Measurements from ENCODE around the gene IFT43. TPM values are rescaled to one million over a fixed set of nuclear protein-coding genes. Genes with fewer than 3 reads are reported as not detected.

IFT43 gene
- polyA plus RNA-seq, 1 of the 3 experiments (the other 2 are of a cell fraction), result 78.8 TPM

DNA sequence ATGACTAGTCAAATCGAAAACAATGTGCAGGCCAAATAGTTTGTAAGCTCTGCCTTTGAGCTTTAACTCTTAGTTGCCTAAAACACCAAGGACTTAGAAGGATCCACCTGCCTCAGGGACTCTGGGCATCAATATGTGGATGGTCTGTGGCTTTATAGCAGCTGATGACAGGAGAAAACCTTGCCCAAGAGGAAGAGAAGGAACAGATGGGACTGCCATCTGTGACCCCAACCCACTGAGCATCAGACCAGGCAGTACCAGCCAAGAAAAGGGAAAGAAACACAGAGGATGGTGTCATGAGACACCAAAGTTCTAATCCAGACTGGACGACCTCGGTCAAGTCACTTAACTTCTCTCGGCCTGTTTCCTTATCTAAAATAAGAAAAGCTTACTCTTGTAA, 16.4 kb upstream of the IFT43 start:
- Histone ChIP-seq H3K4me2 (no peak overlapping the region), H3K9me2 (no peaks in the 10 kb centered on the region), H3K4me3 (ENCODE audit: low read depth in 2 of 2, low read length in 1 of 2) (no peak overlapping the region), H4K20me1 (ENCODE audit: insufficient read depth) (no peaks in the 10 kb centered on the region), H2AFZ (ENCODE audit: low read depth) (no peak overlapping the region), H3K27ac (ENCODE audit: low read depth in 2 of 2, low read length in 1 of 2) (no peak overlapping the region), H3K9me3 (no peaks in the 10 kb centered on the region), H3K4me1 (ENCODE audit: control insufficient read depth in 1 of 2, insufficient read depth in 2 of 2, low read depth in 1 of 2, low read length in 1 of 2) (peaks cover 0 to 32% of the 10 kb centered on the region in 2 experiments; a peak in 2 of 4 replicates), H3K36me3 (replicated peaks in 1 of 2; ENCODE audit: control insufficient read depth in 1 of 2, insufficient read depth in 2 of 2, low read length in 1 of 2) (peaks cover 0 to 2% of the 10 kb centered on the region in 2 experiments), H3F3A (replicated peaks; ENCODE audit: insufficient read depth) (no peaks in the 10 kb centered on the region), H3K9ac (no peak overlapping the region), H3K79me2 (ENCODE audit: insufficient read depth) (no peaks in the 10 kb centered on the region), H3K27me3 (ENCODE audit: insufficient read depth) (no peaks in the 10 kb centered on the region)
- ChIA-PET POLR2A (no interaction called here), CTCF (interaction anchor here (1.1 to 19.6 kb wide), 4 partner anchors 11 to 260 kb away, joined by 3 to 550 read pairs (median 34); partner anchors contain the start of gene TGFB3)
- TF ChIP-seq, protein P1, sequence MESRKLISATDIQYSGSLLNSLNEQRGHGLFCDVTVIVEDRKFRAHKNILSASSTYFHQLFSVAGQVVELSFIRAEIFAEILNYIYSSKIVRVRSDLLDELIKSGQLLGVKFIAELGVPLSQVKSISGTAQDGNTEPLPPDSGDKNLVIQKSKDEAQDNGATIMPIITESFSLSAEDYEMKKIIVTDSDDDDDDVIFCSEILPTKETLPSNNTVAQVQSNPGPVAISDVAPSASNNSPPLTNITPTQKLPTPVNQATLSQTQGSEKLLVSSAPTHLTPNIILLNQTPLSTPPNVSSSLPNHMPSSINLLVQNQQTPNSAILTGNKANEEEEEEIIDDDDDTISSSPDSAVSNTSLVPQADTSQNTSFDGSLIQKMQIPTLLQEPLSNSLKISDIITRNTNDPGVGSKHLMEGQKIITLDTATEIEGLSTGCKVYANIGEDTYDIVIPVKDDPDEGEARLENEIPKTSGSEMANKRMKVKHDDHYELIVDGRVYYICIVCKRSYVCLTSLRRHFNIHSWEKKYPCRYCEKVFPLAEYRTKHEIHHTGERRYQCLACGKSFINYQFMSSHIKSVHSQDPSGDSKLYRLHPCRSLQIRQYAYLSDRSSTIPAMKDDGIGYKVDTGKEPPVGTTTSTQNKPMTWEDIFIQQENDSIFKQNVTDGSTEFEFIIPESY (IDR thresholded peaks at IDR 0.05; ENCODE audit: borderline replicate concordance, low read depth), result no peak
- TF ChIP-seq EZH2phosphoT487 (IDR thresholded peaks at IDR 0.05; ENCODE audit: borderline replicate concordance, low read depth) (no peak), GATA2 (CRISPR knock-in tag; IDR thresholded peaks at IDR 0.05) (no peak), FOSL2 (IDR thresholded peaks at IDR 0.05; ENCODE audit: borderline replicate concordance, low read depth) (no peak), TCF12 (IDR thresholded peaks at IDR 0.05) (no peak), NFIC (IDR thresholded peaks at IDR 0.05; ENCODE audit: borderline replicate concordance) (no peak), RFX5 (IDR thresholded peaks at IDR 0.05; ENCODE audit: low read length) (no peak), FOXJ3 (CRISPR knock-in tag; IDR thresholded peaks at IDR 0.05) (no peak), CHD2 (IDR thresholded peaks at IDR 0.05; ENCODE audit: low read length, partially characterized antibody) (no peak)
- TF ChIP-seq, protein P2, sequence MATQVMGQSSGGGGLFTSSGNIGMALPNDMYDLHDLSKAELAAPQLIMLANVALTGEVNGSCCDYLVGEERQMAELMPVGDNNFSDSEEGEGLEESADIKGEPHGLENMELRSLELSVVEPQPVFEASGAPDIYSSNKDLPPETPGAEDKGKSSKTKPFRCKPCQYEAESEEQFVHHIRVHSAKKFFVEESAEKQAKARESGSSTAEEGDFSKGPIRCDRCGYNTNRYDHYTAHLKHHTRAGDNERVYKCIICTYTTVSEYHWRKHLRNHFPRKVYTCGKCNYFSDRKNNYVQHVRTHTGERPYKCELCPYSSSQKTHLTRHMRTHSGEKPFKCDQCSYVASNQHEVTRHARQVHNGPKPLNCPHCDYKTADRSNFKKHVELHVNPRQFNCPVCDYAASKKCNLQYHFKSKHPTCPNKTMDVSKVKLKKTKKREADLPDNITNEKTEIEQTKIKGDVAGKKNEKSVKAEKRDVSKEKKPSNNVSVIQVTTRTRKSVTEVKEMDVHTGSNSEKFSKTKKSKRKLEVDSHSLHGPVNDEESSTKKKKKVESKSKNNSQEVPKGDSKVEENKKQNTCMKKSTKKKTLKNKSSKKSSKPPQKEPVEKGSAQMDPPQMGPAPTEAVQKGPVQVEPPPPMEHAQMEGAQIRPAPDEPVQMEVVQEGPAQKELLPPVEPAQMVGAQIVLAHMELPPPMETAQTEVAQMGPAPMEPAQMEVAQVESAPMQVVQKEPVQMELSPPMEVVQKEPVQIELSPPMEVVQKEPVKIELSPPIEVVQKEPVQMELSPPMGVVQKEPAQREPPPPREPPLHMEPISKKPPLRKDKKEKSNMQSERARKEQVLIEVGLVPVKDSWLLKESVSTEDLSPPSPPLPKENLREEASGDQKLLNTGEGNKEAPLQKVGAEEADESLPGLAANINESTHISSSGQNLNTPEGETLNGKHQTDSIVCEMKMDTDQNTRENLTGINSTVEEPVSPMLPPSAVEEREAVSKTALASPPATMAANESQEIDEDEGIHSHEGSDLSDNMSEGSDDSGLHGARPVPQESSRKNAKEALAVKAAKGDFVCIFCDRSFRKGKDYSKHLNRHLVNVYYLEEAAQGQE (IDR thresholded peaks at IDR 0.05; ENCODE audit: low read depth, low read length), result no peak
- TF ChIP-seq, protein P3, sequence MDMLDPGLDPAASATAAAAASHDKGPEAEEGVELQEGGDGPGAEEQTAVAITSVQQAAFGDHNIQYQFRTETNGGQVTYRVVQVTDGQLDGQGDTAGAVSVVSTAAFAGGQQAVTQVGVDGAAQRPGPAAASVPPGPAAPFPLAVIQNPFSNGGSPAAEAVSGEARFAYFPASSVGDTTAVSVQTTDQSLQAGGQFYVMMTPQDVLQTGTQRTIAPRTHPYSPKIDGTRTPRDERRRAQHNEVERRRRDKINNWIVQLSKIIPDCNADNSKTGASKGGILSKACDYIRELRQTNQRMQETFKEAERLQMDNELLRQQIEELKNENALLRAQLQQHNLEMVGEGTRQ (IDR thresholded peaks at IDR 0.05; ENCODE audit: borderline replicate concordance, low read depth, low read length), result no peak
- TF ChIP-seq, protein P4, sequence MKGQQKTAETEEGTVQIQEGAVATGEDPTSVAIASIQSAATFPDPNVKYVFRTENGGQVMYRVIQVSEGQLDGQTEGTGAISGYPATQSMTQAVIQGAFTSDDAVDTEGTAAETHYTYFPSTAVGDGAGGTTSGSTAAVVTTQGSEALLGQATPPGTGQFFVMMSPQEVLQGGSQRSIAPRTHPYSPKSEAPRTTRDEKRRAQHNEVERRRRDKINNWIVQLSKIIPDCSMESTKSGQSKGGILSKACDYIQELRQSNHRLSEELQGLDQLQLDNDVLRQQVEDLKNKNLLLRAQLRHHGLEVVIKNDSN (IDR thresholded peaks at IDR 0.05; ENCODE audit: borderline replicate concordance, low read depth), result no peak
- TF ChIP-seq, protein P5, sequence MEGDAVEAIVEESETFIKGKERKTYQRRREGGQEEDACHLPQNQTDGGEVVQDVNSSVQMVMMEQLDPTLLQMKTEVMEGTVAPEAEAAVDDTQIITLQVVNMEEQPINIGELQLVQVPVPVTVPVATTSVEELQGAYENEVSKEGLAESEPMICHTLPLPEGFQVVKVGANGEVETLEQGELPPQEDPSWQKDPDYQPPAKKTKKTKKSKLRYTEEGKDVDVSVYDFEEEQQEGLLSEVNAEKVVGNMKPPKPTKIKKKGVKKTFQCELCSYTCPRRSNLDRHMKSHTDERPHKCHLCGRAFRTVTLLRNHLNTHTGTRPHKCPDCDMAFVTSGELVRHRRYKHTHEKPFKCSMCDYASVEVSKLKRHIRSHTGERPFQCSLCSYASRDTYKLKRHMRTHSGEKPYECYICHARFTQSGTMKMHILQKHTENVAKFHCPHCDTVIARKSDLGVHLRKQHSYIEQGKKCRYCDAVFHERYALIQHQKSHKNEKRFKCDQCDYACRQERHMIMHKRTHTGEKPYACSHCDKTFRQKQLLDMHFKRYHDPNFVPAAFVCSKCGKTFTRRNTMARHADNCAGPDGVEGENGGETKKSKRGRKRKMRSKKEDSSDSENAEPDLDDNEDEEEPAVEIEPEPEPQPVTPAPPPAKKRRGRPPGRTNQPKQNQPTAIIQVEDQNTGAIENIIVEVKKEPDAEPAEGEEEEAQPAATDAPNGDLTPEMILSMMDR (IDR thresholded peaks at IDR 0.05), result no peak
- TF ChIP-seq, protein P6, sequence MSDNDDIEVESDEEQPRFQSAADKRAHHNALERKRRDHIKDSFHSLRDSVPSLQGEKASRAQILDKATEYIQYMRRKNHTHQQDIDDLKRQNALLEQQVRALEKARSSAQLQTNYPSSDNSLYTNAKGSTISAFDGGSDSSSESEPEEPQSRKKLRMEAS (IDR thresholded peaks at IDR 0.05; ENCODE audit: low read depth), result no peak
- no peak for DNase-seq
- 92% methylated on average over 4 of the region's 4 CpGs for WGBS (ENCODE audit: low lambda C conversion rate)

Measured in SK-N-SH (cell line).